GM19193 (cell line): ENCODE measurements around the gene IGF2BP3.

Experiments used
- POLR2A ChIP-seq: IDR thresholded peaks from 4 replicates; pipeline ENCODE4 v1.6.1; 2011; ENCODE audit not compliant: insufficient read depth, insufficient read length; ENCODE audit errors: extremely low read depth

The IGF2BP3 gene

DNA sequence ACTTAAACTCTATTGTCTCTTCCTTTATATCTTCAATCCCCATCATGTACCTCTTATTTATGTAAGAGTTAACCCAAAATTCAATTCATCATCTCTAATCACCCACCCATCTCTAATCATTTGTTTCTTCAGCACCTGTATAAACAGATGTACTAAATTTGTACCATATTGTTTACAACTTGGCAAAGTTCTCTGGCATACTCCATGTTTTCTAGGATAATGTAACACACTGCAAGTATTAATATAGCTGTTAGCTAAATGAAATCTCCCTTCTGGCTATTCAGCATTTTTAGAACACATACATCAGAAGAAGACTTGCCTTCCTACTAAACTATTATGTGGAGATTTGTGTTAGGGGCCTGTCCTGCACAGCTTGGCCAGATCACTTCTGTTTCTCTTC lies 138.1 kb downstream of the IGF2BP3 start:
- TF ChIP-seq POLR2A = no peak

- no peak for TF ChIP-seq POLR2A
These were observed 139.2 kb downstream of the IGF2BP3 start for GRCh38 chr7:23331132-23331531.

DNA sequence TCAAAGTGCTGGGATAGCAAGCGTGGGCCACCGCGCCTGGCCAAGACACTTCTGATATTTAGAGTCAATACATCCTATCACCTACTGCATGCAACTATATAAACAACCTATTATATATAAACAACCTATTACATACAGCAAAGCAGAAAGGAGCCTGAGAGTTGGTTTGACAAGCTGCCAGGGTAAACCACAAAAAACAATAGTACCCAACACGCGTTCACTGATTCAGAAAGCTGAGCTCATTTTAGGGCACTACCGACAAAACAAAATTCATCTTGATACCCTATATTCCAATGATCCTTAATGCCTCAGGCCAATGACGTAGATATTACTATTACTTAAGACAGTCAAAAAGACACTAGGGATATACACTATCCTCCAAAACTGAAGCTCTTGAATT lies 154.9 kb downstream of the IGF2BP3 start:
- no peak for TF ChIP-seq POLR2A

DNA sequence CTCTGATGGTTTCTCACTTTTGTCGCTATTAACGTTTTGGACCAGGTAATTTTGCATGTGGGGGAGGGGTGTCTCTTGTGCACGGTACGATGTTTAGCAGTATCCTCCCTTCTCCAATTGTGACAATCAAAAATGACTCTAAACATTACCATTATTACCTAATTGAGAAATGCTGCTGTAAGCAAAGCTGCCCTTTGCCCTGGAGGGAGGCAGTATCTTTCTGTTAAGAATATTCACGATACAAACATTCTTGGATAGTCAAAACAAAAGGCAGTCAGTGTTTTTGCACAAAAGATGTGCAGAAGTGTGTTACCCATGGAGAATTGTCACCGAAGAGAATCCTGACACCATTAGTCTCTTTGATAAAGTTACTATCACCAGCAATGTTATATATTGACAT lies 161.5 kb downstream of the IGF2BP3 start:
- TF ChIP-seq POLR2A = no peak

- TF ChIP-seq POLR2A = no peak
These were observed 163.3 kb downstream of the IGF2BP3 start for GRCh38 chr7:23306936-23307521.

- no peak for TF ChIP-seq POLR2A
These were observed 170.5 kb downstream of the IGF2BP3 start for GRCh38 chr7:23299770-23300300.

GRCh38 chr7:23298885-23299769 lies 171.2 kb downstream of the IGF2BP3 start, which contains the start of gene MALSU1:
Gene MALSU1 (plus strand): TSS chr7:23299339. CDS start chr7:23299353, 14 bp downstream.
- peak; percentile 93 for TF ChIP-seq POLR2A

- TF ChIP-seq POLR2A = no peak
These were observed 172.0 kb downstream of the IGF2BP3 start for GRCh38 chr7:23298141-23298881.

- TF ChIP-seq POLR2A = no peak
These were observed 174.9 kb downstream of the IGF2BP3 start for GRCh38 chr7:23295401-23295697.

DNA sequence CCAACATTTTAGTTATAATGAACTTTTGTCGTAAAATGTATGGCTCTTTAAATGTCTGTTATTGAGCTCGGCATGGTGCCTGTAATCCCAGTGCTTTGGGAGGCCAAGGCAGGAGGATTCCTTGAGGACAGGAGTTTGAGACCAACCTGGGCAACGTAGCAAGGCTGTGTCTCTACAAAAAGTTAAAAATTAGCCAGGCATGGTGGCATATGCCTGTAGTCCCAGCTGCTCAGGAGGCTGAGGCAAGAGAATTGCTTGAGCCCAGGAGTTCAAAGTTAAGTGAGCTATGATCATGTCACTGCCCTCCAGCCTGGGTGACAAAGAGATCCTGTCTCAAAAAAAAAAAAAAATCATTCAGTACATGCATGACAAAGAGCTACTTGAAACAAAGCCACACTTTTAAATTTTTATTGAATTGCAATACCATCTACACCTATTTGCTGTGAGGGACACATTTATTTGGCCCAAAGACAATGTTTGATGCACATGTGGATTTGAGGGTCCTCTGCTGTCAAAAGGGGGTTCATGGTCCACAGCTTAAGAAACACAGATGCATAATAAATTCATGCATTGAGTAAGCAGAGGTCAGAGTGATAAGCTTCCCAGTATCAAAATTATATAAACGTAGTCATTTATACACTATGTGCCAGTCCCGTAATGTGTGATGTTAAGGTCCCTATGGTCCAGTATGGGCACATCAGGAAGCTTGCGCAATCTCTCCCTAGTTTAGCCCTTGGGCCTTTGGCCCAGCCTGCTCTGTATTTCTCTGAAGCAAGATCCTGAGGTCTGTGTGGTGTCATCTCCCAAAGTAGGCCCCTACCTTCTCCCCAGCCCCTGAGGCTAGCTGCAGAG lies 175.5 kb downstream of the IGF2BP3 start:
- no peak for TF ChIP-seq POLR2A

- TF ChIP-seq POLR2A = no peak
These were observed 176.7 kb downstream of the IGF2BP3 start for GRCh38 chr7:23293500-23294073.

- TF ChIP-seq POLR2A = no peak
These were observed 177.7 kb downstream of the IGF2BP3 start for GRCh38 chr7:23292623-23293022.

GRCh38 chr7:23291957-23292560 lies 178.2 kb downstream of the IGF2BP3 start:
- TF ChIP-seq POLR2A = no peak

DNA sequence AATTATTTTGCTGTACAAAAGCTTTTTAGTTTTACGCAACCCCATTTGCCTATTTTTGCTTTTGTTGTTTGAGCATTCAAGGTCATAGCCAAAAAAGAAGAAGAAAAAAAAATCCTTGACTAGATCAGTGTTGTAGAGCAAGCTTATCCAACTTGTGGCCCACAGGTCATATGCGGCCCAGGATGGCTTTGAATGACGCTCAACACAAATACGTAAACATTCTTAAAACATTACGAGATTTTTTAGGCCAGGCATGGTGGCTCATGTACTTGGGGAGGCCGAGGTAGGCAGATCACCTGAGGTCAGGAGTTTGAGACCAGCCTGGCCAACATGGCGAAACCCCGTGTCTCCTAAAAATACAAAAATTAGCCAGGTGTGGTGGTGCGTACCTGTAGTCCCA lies 179.3 kb downstream of the IGF2BP3 start:
- no peak for TF ChIP-seq POLR2A
